Measurements from ENCODE around the gene LGALS1.

DNA sequence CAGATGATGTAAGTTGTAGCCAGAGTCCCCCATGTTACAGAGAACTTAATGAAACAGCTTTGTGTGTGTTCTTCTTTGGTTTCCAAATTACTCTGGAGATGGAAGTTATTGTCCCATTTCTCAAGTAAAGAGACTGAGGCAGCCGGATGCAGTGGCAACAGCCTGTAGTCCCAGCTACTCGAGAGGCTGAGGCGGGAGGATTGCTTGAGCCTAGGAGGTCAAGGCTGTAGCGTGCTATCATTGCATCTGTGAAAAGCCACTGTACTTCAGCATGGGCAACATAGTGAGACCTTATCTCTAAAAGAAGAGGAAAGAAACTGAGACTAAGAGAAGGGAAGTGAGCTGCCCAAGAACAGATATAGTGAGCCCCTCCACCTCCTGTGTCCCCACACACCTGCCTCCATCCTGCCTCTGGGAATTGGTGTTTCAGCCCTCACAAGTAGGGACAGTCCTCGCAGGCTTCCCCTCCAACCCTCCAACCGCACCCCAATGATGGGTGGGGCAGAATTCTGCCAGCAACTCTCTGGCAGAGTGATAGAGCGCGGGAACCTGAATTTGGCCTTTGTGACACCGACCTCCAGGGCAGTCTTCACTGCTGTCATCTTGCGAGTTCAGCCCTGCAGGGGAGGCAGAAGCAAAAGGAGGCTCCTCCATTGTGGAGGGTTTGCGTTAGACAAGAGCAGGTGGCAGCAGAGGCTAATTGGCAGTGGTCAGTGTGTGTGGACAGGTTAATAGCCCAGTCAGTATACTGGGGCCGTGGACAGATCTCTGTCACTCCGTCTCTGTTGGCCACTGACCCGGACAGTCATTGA is 15.3 kb upstream of the LGALS1 start:
- TF ChIP-seq CTCF (IDR thresholded peaks at IDR 0.05) = no peak
- no peak for TF ChIP-seq POLR2A (IDR thresholded peaks at IDR 0.05)

Data from testis (tissue), 2 donors.